Caco-2 (cell line): ENCODE results near the gene ATG4B. TPM values are rescaled to one million over a fixed set of nuclear protein-coding genes. Genes with fewer than 3 reads are reported as not detected.

Source experiments
- BruUV-seq: library from RNA; stranded (reverse); fragments of 400-500 nt; replicated peaks from 2 replicates; lab custom pipeline; 2021; lab: Mats Ljungman, UMichigan
- CTCF ChIA-PET: fragments of 300-600 bp; sonication (Branson Sonifier 250); formaldehyde crosslinking; loops from one replicate; lab custom pipeline; 2022; ENCODE audit warnings: antibody characterized with exemption; lab: Charles Lee
- POLR2A ChIA-PET: fragments of 300-600 bp; sonication (Branson Sonifier 250); formaldehyde crosslinking; loops from one replicate; lab custom pipeline; 2022; ENCODE audit warnings: antibody characterized with exemption; lab: Charles Lee
- DNase-seq, 2 experiments: peaks; one replicate each; pipeline versions ENCODE4 v3.0.0 to v3.0.0-alpha.2; 2020 to 2022
- H3K27me3 ChIP-seq: replicated peaks from 2 replicates; pipeline ENCODE4 v1.6.0; 2011; ENCODE audit warnings: low read length; ENCODE audit not compliant: control insufficient read depth, insufficient read depth
- H3K36me3 ChIP-seq: 2 replicates; pipeline ENCODE4 v1.5.1; 2011; ENCODE audit warnings: low read length; ENCODE audit not compliant: control insufficient read depth, insufficient read depth
- H3K4me1 ChIP-seq: fragments of 250-450 bp; sonication (Bioruptor Pico); 2 replicates; pipeline ENCODE4 v1.5.1; 2020; ENCODE audit warnings: mild to moderate bottlenecking
- H3K4me3 ChIP-seq: 2 replicates; pipeline ENCODE4 v1.5.1; 2011; ENCODE audit warnings: low read depth, mild to moderate bottlenecking, control low read depth, low read length
- H3K9me3 ChIP-seq: fragments of 250-450 bp; sonication (Bioruptor Pico); 2 replicates; pipeline ENCODE4 v1.5.1; 2020; ENCODE audit warnings: mild to moderate bottlenecking, moderate library complexity
- H3K27ac Mint-ChIP-seq: one replicate; pipeline ENCODE4 v1.8.0; 2022; ENCODE audit warnings: mixed read lengths; ENCODE audit not compliant: unreplicated experiment
- H3K27me3 Mint-ChIP-seq: one replicate; pipeline ENCODE4 v1.8.0; 2022; ENCODE audit warnings: mixed read lengths; ENCODE audit not compliant: insufficient read depth, unreplicated experiment
- H3K36me3 Mint-ChIP-seq: one replicate; pipeline ENCODE4 v1.8.0; 2022; ENCODE audit warnings: mild to moderate bottlenecking, mixed read lengths; ENCODE audit not compliant: insufficient read depth, unreplicated experiment
- H3K4me1 Mint-ChIP-seq: one replicate; pipeline ENCODE4 v1.8.0; 2022; ENCODE audit warnings: low read depth, mixed read lengths; ENCODE audit not compliant: unreplicated experiment
- H3K4me3 Mint-ChIP-seq: one replicate; pipeline ENCODE4 v1.8.0; 2022; ENCODE audit warnings: mild to moderate bottlenecking, moderate library complexity, mixed read lengths; ENCODE audit not compliant: unreplicated experiment
- H3K9me3 Mint-ChIP-seq: one replicate; pipeline ENCODE4 v1.8.0; 2022; ENCODE audit warnings: mixed read lengths; ENCODE audit not compliant: unreplicated experiment
- CTCF ChIP-seq, 2 experiments: fragments of 200-600 bp in 1 of 2; IDR thresholded peaks; 1 replicate in 1 of 2; 2 replicates in 1 of 2; pipeline versions ENCODE4 v1.5.1 to v1.8.0; 2011 to 2022; ENCODE audit warnings: antibody characterized with exemption in 1 of 2, control low read depth in 1 of 2, inconsistent platforms in 1 of 2, low read depth in 1 of 2, low read length in 1 of 2, mild to moderate bottlenecking in 1 of 2, moderate library complexity in 1 of 2; ENCODE audit not compliant: insufficient read depth in 1 of 2, severe bottlenecking in 1 of 2, unreplicated experiment in 1 of 2
- intact Hi-C: fragments of 100-400 bp; cut with micrococcal nuclease; formaldehyde crosslinking; loops from one replicate; pipeline ENCODE4 v1.10.0; 2022; ENCODE audit not compliant: unreplicated experiment
- total RNA-seq: library from RNA; stranded (reverse); gene quantifications from 2 replicates; pipeline ENCODE4 v1.2.3, GENCODE V29; 2022

ATG4B gene
- total RNA-seq, 1 experiment from 2014 or later, result 94.5 TPM

- ChIA-PET POLR2A (no interaction called here), CTCF (no interaction called here)
- Histone ChIP-seq H3K4me1 (no peaks in the 10 kb centered on the region), H3K27me3 (no peaks in the 10 kb centered on the region), H3K4me3 (no peak overlapping the region), H3K9me3 (no peaks in the 10 kb centered on the region), H3K36me3 (no peaks in the 10 kb centered on the region)
- intact Hi-C loops, result no loop called here
- H3K27me3 Mint-ChIP-seq, result no peaks in the 10 kb centered on the region
- no peak for DNase-seq
- no TSS peak for BruUV-seq
- H3K9me3 Mint-ChIP-seq, result no peaks in the 10 kb centered on the region
- H3K4me3 Mint-ChIP-seq, result no peak overlapping the region
- TF ChIP-seq CTCF (IDR thresholded peaks at IDR 0.05; ENCODE audit: insufficient read depth in 1 of 2, low read depth in 1 of 2, low read length in 1 of 2, severe bottlenecking in 1 of 2, unreplicated experiment in 1 of 2), result no peak
- no peaks in the 10 kb centered on the region for H3K4me1 Mint-ChIP-seq
- no peak overlapping the region for H3K27ac Mint-ChIP-seq
- peaks cover 31% of the 10 kb centered on the region for H3K36me3 Mint-ChIP-seq
These were observed 11.9 kb downstream of the ATG4B start for GRCh38 chr2:241649404-241649803.

GRCh38 chr2:241649927-241650326 is 12.4 kb downstream of the ATG4B start:
- Mint-ChIP-seq H3K36me3 (peaks cover 34% of the 10 kb centered on the region), H3K9me3 (no peaks in the 10 kb centered on the region), H3K27me3 (no peaks in the 10 kb centered on the region), H3K27ac (no peak overlapping the region), H3K4me3 (no peak overlapping the region), H3K4me1 (no peaks in the 10 kb centered on the region)
- H3K36me3 ChIP-seq, result no peaks in the 10 kb centered on the region
- intact Hi-C loops, result no loop called here
- H3K4me1 ChIP-seq, result no peaks in the 10 kb centered on the region
- CTCF ChIA-PET, result no interaction called here
- TF ChIP-seq CTCF (IDR thresholded peaks at IDR 0.05; ENCODE audit: insufficient read depth in 1 of 2, low read depth in 1 of 2, low read length in 1 of 2, severe bottlenecking in 1 of 2, unreplicated experiment in 1 of 2), result no peak
- DNase-seq, result no peak
- no peaks in the 10 kb centered on the region for H3K27me3 ChIP-seq
- BruUV-seq, result no TSS peak
- no peaks in the 10 kb centered on the region for H3K9me3 ChIP-seq
- no peak overlapping the region for H3K4me3 ChIP-seq
- POLR2A ChIA-PET, result no interaction called here

- H3K27ac Mint-ChIP-seq, result no peak overlapping the region
- no peaks in the 10 kb centered on the region for H3K9me3 Mint-ChIP-seq
- BruUV-seq, result no TSS peak
- peaks cover 39% of the 10 kb centered on the region for H3K36me3 Mint-ChIP-seq
- Histone ChIP-seq H3K4me1 (no peaks in the 10 kb centered on the region), H3K4me3 (no peak overlapping the region), H3K27me3 (no peaks in the 10 kb centered on the region), H3K36me3 (no peaks in the 10 kb centered on the region), H3K9me3 (no peaks in the 10 kb centered on the region)
- no peak for DNase-seq
- no peaks in the 10 kb centered on the region for H3K4me1 Mint-ChIP-seq
- ChIA-PET CTCF (no interaction called here), POLR2A (no interaction called here)
- no peaks in the 10 kb centered on the region for H3K27me3 Mint-ChIP-seq
- TF ChIP-seq CTCF (IDR thresholded peaks at IDR 0.05; ENCODE audit: insufficient read depth in 1 of 2, low read depth in 1 of 2, low read length in 1 of 2, severe bottlenecking in 1 of 2, unreplicated experiment in 1 of 2), result no peak
- intact Hi-C loops, result no loop called here
- no peak overlapping the region for H3K4me3 Mint-ChIP-seq
These were observed 14.6 kb downstream of the ATG4B start for GRCh38 chr2:241652142-241652541.
